DOHH2 (cell line): ENCODE measurements around the gene CTNNA2.

Experiments used
- H3F3A ChIP-seq: fragments of 200-600 bp; sonication (generic), shearing (Covaris generic); 2 replicates; pipeline ENCODE4 v1.6.0; 2016; ENCODE audit warnings: antibody characterized with exemption, mild to moderate bottlenecking; ENCODE audit not compliant: control insufficient read depth, insufficient read depth
- H3K27ac ChIP-seq: fragments of 200-600 bp; sonication (generic); 2 replicates; pipeline ENCODE4 v1.5.1; 2014; ENCODE audit warnings: low read depth, mild to moderate bottlenecking, low read length, moderate library complexity
- H3K27me3 ChIP-seq: fragments of 200-600 bp; sonication (generic); 2 replicates; pipeline ENCODE4 v1.6.1; 2014; ENCODE audit warnings: mild to moderate bottlenecking, low read length, mixed read lengths; ENCODE audit not compliant: control insufficient read depth
- H3K36me3 ChIP-seq: fragments of 200-600 bp; sonication (generic); 2 replicates; pipeline ENCODE4 v1.6.1; 2014; ENCODE audit warnings: mild to moderate bottlenecking, low read length, moderate library complexity, mixed read lengths; ENCODE audit not compliant: control insufficient read depth
- H3K4me1 ChIP-seq: fragments of 200-600 bp; sonication (generic); 2 replicates; pipeline ENCODE4 v1.6.1; 2014; ENCODE audit warnings: mild to moderate bottlenecking, low read length, mixed read lengths; ENCODE audit not compliant: control insufficient read depth
- H3K4me2 ChIP-seq: fragments of 200-600 bp; sonication (generic); 2 replicates; pipeline ENCODE4 v1.6.0; 2014; ENCODE audit warnings: mild to moderate bottlenecking, low read length, moderate library complexity
- H3K4me3 ChIP-seq: fragments of 200-600 bp; sonication (generic); 2 replicates; pipeline ENCODE4 v1.5.1; 2014; ENCODE audit warnings: mild to moderate bottlenecking, low read length, mixed read lengths
- H3K79me2 ChIP-seq: fragments of 200-600 bp; sonication (generic); 2 replicates; pipeline ENCODE4 v1.6.1; 2014; ENCODE audit warnings: mild to moderate bottlenecking, low read length, mixed read lengths; ENCODE audit not compliant: control insufficient read depth
- H3K9me2 ChIP-seq: fragments of 200-600 bp; sonication (generic); replicated peaks from 2 replicates; pipeline ENCODE4 v1.6.1; 2014; ENCODE audit warnings: mild to moderate bottlenecking, low read length, mixed read lengths; ENCODE audit not compliant: control insufficient read depth
- H3K9me3 ChIP-seq: fragments of 200-600 bp; sonication (generic); 2 replicates; pipeline ENCODE4 v1.6.1; 2014; ENCODE audit warnings: antibody characterized with exemption, low read length, mixed read lengths; ENCODE audit not compliant: control insufficient read depth, insufficient read depth
- H4K20me1 ChIP-seq: fragments of 200-600 bp; sonication (generic); 2 replicates; pipeline ENCODE4 v1.6.0; 2014; ENCODE audit warnings: low read depth, mild to moderate bottlenecking, antibody characterized with exemption, low read length, moderate library complexity; ENCODE audit not compliant: control insufficient read depth, insufficient read depth
- CTCF ChIP-seq: fragments of 200-600 bp; sonication (generic); IDR thresholded peaks from one replicate; pipeline ENCODE4 v1.5.1; 2014; ENCODE audit warnings: antibody characterized with exemption, mild to moderate bottlenecking, low read depth, low read length; ENCODE audit not compliant: poor library complexity, severe bottlenecking
- EZH2phosphoT487 ChIP-seq: fragments of 200-600 bp; sonication (generic); IDR thresholded peaks from 2 replicates; pipeline ENCODE4 v1.6.1; 2017; ENCODE audit warnings: borderline replicate concordance, mild to moderate bottlenecking, antibody characterized with exemption, low read length, moderate library complexity, mixed read lengths

Gene CTNNA2

GRCh38 chr2:80185091-80185490 is 672.2 kb downstream of the CTNNA2 start:
- Histone ChIP-seq H4K20me1 (no peaks in the 10 kb centered on the region), H3K9me3 (no peaks in the 10 kb centered on the region), H3K36me3 (no peaks in the 10 kb centered on the region), H3K4me2 (no peak overlapping the region), H3K27ac (no peak overlapping the region), H3K79me2 (no peaks in the 10 kb centered on the region), H3K4me1 (no peaks in the 10 kb centered on the region), H3K27me3 (no peaks in the 10 kb centered on the region), H3K9me2 (no peaks in the 10 kb centered on the region), H3F3A (no peaks in the 10 kb centered on the region), H3K4me3 (no peak overlapping the region)
- TF ChIP-seq EZH2phosphoT487 (no peak), CTCF (no peak)

- no peaks in the 10 kb centered on the region for H3K27me3 ChIP-seq
- H3K27ac ChIP-seq = no peak overlapping the region
- no peaks in the 10 kb centered on the region for H3K9me3 ChIP-seq
- no peaks in the 10 kb centered on the region for H4K20me1 ChIP-seq
- H3K79me2 ChIP-seq = no peaks in the 10 kb centered on the region
- H3K4me3 ChIP-seq = no peak overlapping the region
- TF ChIP-seq CTCF (no peak), EZH2phosphoT487 (no peak)
- H3F3A ChIP-seq = no peaks in the 10 kb centered on the region
- H3K4me2 ChIP-seq = no peak overlapping the region
- H3K36me3 ChIP-seq = no peaks in the 10 kb centered on the region
- no peaks in the 10 kb centered on the region for H3K9me2 ChIP-seq
- H3K4me1 ChIP-seq = no peaks in the 10 kb centered on the region
Measured at GRCh38 chr2:80186262-80186661, 673.4 kb downstream of the CTNNA2 start.

- no peaks in the 10 kb centered on the region for H4K20me1 ChIP-seq
- H3K9me2 ChIP-seq = no peaks in the 10 kb centered on the region
- no peaks in the 10 kb centered on the region for H3F3A ChIP-seq
- H3K27ac ChIP-seq = no peak overlapping the region
- no peaks in the 10 kb centered on the region for H3K9me3 ChIP-seq
- H3K36me3 ChIP-seq = no peaks in the 10 kb centered on the region
- H3K79me2 ChIP-seq = no peaks in the 10 kb centered on the region
- no peak for TF ChIP-seq CTCF
- TF ChIP-seq EZH2phosphoT487 = no peak
- H3K27me3 ChIP-seq = no peaks in the 10 kb centered on the region
- H3K4me2 ChIP-seq = no peak overlapping the region
- no peaks in the 10 kb centered on the region for H3K4me1 ChIP-seq
- no peak overlapping the region for H3K4me3 ChIP-seq
Measured at GRCh38 chr2:80187156-80187555, 674.3 kb downstream of the CTNNA2 start.

- Histone ChIP-seq H3K36me3 (no peaks in the 10 kb centered on the region), H3K4me1 (no peaks in the 10 kb centered on the region), H3K9me3 (no peaks in the 10 kb centered on the region), H3K4me3 (no peak overlapping the region), H3F3A (no peaks in the 10 kb centered on the region), H4K20me1 (no peaks in the 10 kb centered on the region), H3K27ac (no peak overlapping the region), H3K9me2 (no peaks in the 10 kb centered on the region), H3K4me2 (no peak overlapping the region), H3K79me2 (no peaks in the 10 kb centered on the region), H3K27me3 (no peaks in the 10 kb centered on the region)
- TF ChIP-seq EZH2phosphoT487 = no peak
- no peak for TF ChIP-seq CTCF
Measured at GRCh38 chr2:80190166-80190565, 677.3 kb downstream of the CTNNA2 start.
